Ovary (tissue), 3 donors: Measurements from ENCODE around the gene L3HYPDH.

Experiments used
- CTCF ChIP-seq, 3 donors: fragments of 450-650 bp in 2 of 3; fragments of 200-600 bp in 1 of 3; IDR thresholded peaks; one replicate each; pipeline versions ENCODE4 v1.5.1 to v1.8.0; 2016 to 2022; ENCODE audit warnings: antibody characterized with exemption in 3 of 3, mild to moderate bottlenecking in 1 of 3
- EP300 ChIP-seq: sonication (generic); formaldehyde crosslinking; IDR thresholded peaks from one replicate; pipeline ENCODE4 v1.6.1; 2017; ENCODE audit warnings: antibody characterized with exemption
- POLR2A ChIP-seq: fragments of 450-650 bp; IDR thresholded peaks from one replicate; pipeline ENCODE4 v1.6.1; 2017; ENCODE audit warnings: antibody characterized with exemption, mild to moderate bottlenecking, moderate library complexity
- donor health status: DM: no; HTN: no; CAD: no.

GRCh38 chr14:59463787-59464485 lies 20.3 kb downstream of the L3HYPDH start:
- TF ChIP-seq CTCF (IDR thresholded peaks at IDR 0.05) (no peak), EP300 (no peak), POLR2A (no peak)
